SJCRH30 (cell line): Measurements from ENCODE around the gene CANT1. TPM values are rescaled to one million over a fixed set of nuclear protein-coding genes. Genes with fewer than 3 reads are reported as not detected.

Source experiments
- DNase-seq, 2 experiments: peaks; one replicate each; pipeline ENCODE4 v3.0.0-alpha.2; 2015 to 2020
- H3K27ac ChIP-seq: fragments of 250-450 bp; sonication (Bioruptor Pico); 2 replicates; pipeline ENCODE4 v1.5.1; 2020; ENCODE audit warnings: mild to moderate bottlenecking, moderate library complexity
- H3K27me3 ChIP-seq: fragments of 250-450 bp; sonication (Bioruptor Pico); 2 replicates; pipeline ENCODE4 v1.5.1; 2020; ENCODE audit warnings: mild to moderate bottlenecking, moderate library complexity
- H3K36me3 ChIP-seq: fragments of 250-450 bp; sonication (Bioruptor Pico); 2 replicates; pipeline ENCODE4 v1.5.1; 2020; ENCODE audit warnings: mild to moderate bottlenecking, moderate library complexity
- H3K4me1 ChIP-seq: fragments of 250-450 bp; sonication (Bioruptor Pico); 2 replicates; pipeline ENCODE4 v1.5.1; 2020; ENCODE audit warnings: mild to moderate bottlenecking, moderate library complexity
- H3K4me3 ChIP-seq: fragments of 250-450 bp; sonication (Bioruptor Pico); 2 replicates; pipeline ENCODE4 v1.5.1; 2020; ENCODE audit warnings: mild to moderate bottlenecking, moderate library complexity
- H3K9me3 ChIP-seq: fragments of 250-450 bp; sonication (Bioruptor Pico); replicated peaks from 2 replicates; pipeline ENCODE4 v1.5.1; 2020; ENCODE audit warnings: mild to moderate bottlenecking, moderate library complexity
- total RNA-seq: library from RNA; depleted of rRNA; stranded (reverse); fragments of >200 nt; shearing (Covaris generic); gene quantifications from 2 replicates; pipeline ENCODE4 v1.2.3, GENCODE V29; 2014

CANT1 gene
- total RNA-seq, 1 experiment from 2014 or later = 98.6 TPM

- Histone ChIP-seq H3K4me1 (peaks cover 34% of the 10 kb centered on the region), H3K4me3 (peak overlapping the region; percentile 9; the same call in 1 of the 2 replicates), H3K36me3 (peaks cover 13% of the 10 kb centered on the region), H3K9me3 (peaks cover 7% of the 10 kb centered on the region), H3K27ac (peak overlapping the region; percentile 78), H3K27me3 (no peaks in the 10 kb centered on the region)
- DNase-seq = peak; percentile 95 to 98
Observed at GRCh38 chr17:79046916-79047280, 37.3 kb upstream of the CANT1 start.

- peaks cover 29% of the 10 kb centered on the region for H3K4me1 ChIP-seq
- no peak for DNase-seq
- no peaks in the 10 kb centered on the region for H3K27me3 ChIP-seq
- H3K9me3 ChIP-seq = peaks cover 2% of the 10 kb centered on the region
- H3K4me3 ChIP-seq = peak overlapping the region; percentile 9
- H3K27ac ChIP-seq = peak overlapping the region; percentile 78
- H3K36me3 ChIP-seq = peaks cover 13% of the 10 kb centered on the region
Observed at GRCh38 chr17:79046197-79046915, 36.8 kb upstream of the CANT1 start.

GRCh38 chr17:79045842-79046196, 36.3 kb upstream of the CANT1 start:
- Histone ChIP-seq H3K27ac (peak overlapping the region; percentile 78), H3K4me1 (peaks cover 26% of the 10 kb centered on the region)

GRCh38 chr17:79045001-79045729, 35.6 kb upstream of the CANT1 start:
- H3K4me1 ChIP-seq = peaks cover 26% of the 10 kb centered on the region
- no peak overlapping the region for H3K4me3 ChIP-seq
- no peak for DNase-seq
- no peak overlapping the region for H3K27ac ChIP-seq
- no peaks in the 10 kb centered on the region for H3K27me3 ChIP-seq
- no peaks in the 10 kb centered on the region for H3K9me3 ChIP-seq
- peaks cover 13% of the 10 kb centered on the region for H3K36me3 ChIP-seq

More at GRCh38 chr17:79045842-79046196, 36.3 kb upstream of the CANT1 start:
- Histone ChIP-seq H3K36me3 (peaks cover 13% of the 10 kb centered on the region), H3K9me3 (no peaks in the 10 kb centered on the region), H3K4me3 (peak overlapping the region; percentile 9; the same call in 1 of the 2 replicates), H3K27me3 (no peaks in the 10 kb centered on the region)
- peak; percentile 87 to 97 for DNase-seq

- H3K4me3 ChIP-seq = no peak overlapping the region
- no peak for DNase-seq
- peaks cover 26% of the 10 kb centered on the region for H3K4me1 ChIP-seq
- peaks cover 13% of the 10 kb centered on the region for H3K36me3 ChIP-seq
- H3K27ac ChIP-seq = no peak overlapping the region
- no peaks in the 10 kb centered on the region for H3K9me3 ChIP-seq
- H3K27me3 ChIP-seq = no peaks in the 10 kb centered on the region
Observed at GRCh38 chr17:79044462-79044861, 34.9 kb upstream of the CANT1 start.

- H3K36me3 ChIP-seq = peaks cover 13% of the 10 kb centered on the region
- no peak for DNase-seq
- H3K27me3 ChIP-seq = no peaks in the 10 kb centered on the region
- H3K4me1 ChIP-seq = peaks cover 26% of the 10 kb centered on the region
- no peak overlapping the region for H3K4me3 ChIP-seq
- no peaks in the 10 kb centered on the region for H3K9me3 ChIP-seq
- H3K27ac ChIP-seq = no peak overlapping the region
Observed at GRCh38 chr17:79043931-79044320, 34.4 kb upstream of the CANT1 start.

- Histone ChIP-seq H3K4me3 (no peak overlapping the region), H3K27me3 (no peaks in the 10 kb centered on the region), H3K27ac (no peak overlapping the region), H3K36me3 (peaks cover 10% of the 10 kb centered on the region), H3K9me3 (no peaks in the 10 kb centered on the region), H3K4me1 (peaks cover 24% of the 10 kb centered on the region)
- DNase-seq = no peak
Observed at GRCh38 chr17:79043191-79043930, 33.8 kb upstream of the CANT1 start.

- no peaks in the 10 kb centered on the region for H3K27me3 ChIP-seq
- no peaks in the 10 kb centered on the region for H3K9me3 ChIP-seq
- peaks cover 3% of the 10 kb centered on the region; the same call in 1 of the 2 replicates for H3K36me3 ChIP-seq
- no peak overlapping the region for H3K4me3 ChIP-seq
- H3K27ac ChIP-seq = no peak overlapping the region
- peak; percentile 77 to 85 for DNase-seq
- H3K4me1 ChIP-seq = peaks cover 17% of the 10 kb centered on the region
Observed at GRCh38 chr17:79042421-79043190, 33.0 kb upstream of the CANT1 start.

- no peak for DNase-seq
- Histone ChIP-seq H3K4me3 (no peak overlapping the region), H3K9me3 (no peaks in the 10 kb centered on the region), H3K27ac (no peak overlapping the region), H3K27me3 (no peaks in the 10 kb centered on the region), H3K4me1 (peaks cover 10% of the 10 kb centered on the region), H3K36me3 (no peaks in the 10 kb centered on the region)
Observed at GRCh38 chr17:79041723-79042420, 32.3 kb upstream of the CANT1 start.

- Histone ChIP-seq H3K36me3 (no peaks in the 10 kb centered on the region), H3K9me3 (no peaks in the 10 kb centered on the region), H3K4me1 (peaks cover 10% of the 10 kb centered on the region), H3K27ac (no peak overlapping the region), H3K4me3 (no peak overlapping the region), H3K27me3 (no peaks in the 10 kb centered on the region)
- DNase-seq = no peak
Observed at GRCh38 chr17:79041041-79041570, 31.5 kb upstream of the CANT1 start.

GRCh38 chr17:79039886-79040285, 30.3 kb upstream of the CANT1 start:
- H3K4me3 ChIP-seq = no peak overlapping the region
- H3K9me3 ChIP-seq = no peaks in the 10 kb centered on the region
- DNase-seq = no peak
- no peak overlapping the region for H3K27ac ChIP-seq
- no peaks in the 10 kb centered on the region for H3K27me3 ChIP-seq
- peaks cover 21% of the 10 kb centered on the region for H3K4me1 ChIP-seq
- H3K36me3 ChIP-seq = no peaks in the 10 kb centered on the region

- Histone ChIP-seq H3K27ac (no peak overlapping the region), H3K9me3 (no peaks in the 10 kb centered on the region)
Observed at GRCh38 chr17:79039171-79039570, 29.6 kb upstream of the CANT1 start.

GRCh38 chr17:79038545-79039135, 29.1 kb upstream of the CANT1 start:
- Histone ChIP-seq H3K27ac (no peak overlapping the region), H3K27me3 (no peaks in the 10 kb centered on the region), H3K36me3 (no peaks in the 10 kb centered on the region), H3K4me3 (no peak overlapping the region), H3K9me3 (no peaks in the 10 kb centered on the region), H3K4me1 (peaks cover 30% of the 10 kb centered on the region)
- DNase-seq = no peak

More at GRCh38 chr17:79039171-79039570, 29.6 kb upstream of the CANT1 start:
- Histone ChIP-seq H3K4me1 (peaks cover 27% of the 10 kb centered on the region), H3K36me3 (no peaks in the 10 kb centered on the region), H3K27me3 (no peaks in the 10 kb centered on the region), H3K4me3 (no peak overlapping the region)
- no peak for DNase-seq
